ENCODE data around the gene MPZL2.
A peak's percentile ranks its signal among the peaks of the same experiment; 100 is the strongest.
"Not testable (repeated sequence)": the region's sequence is repeated elsewhere in the genome, so short reads cannot be mapped to it uniquely, and the experiment has no call there.

Gene MPZL2

DNA sequence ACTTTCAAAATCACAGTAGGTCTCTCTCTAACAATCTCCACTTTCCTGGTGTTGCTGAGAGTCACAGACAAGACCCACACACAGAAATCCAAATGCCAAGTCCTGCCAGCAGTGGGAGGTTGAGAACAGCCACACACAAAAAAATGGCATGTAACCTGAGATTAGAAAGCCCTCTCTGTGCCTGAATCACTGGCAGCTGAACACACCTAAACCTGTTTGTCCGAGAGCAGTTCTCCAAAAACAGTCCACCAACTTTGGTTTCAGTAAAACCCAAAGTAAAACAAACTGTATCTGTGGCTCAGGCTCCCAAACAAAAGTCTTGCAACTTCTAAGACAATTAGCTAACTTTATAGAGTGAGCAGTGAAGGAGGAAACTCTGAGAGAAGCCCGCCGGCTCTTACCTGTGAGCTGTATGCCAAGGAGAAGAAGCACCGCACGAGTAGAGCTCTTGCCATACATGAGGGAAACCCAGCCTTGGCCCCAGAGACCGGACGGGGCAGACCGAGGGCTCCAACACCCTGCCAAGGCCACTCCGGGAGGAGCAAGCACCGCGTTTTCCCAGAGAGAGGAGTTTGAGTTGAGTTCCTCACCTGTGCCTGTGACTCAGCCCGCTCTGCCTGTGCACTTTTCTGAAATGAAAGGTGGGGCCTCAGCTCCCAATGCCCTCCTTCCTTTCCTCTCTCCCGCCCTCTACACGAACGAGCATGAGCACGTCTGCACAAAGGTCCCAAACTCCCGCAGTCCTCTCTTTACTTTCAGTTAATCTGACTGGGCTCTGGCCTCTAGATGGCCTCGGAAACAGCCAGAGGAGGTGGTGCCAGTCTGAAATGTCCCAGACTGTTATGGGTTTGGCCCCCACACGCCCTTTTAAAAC is at the start of gene MPZL2:
MPZL2 (minus strand) TSS at position 603 of the 874 bp plus-strand sequence; CDS start at position 459, 144 bp downstream.
- DNase-seq, result peak; percentile 63
- in situ Hi-C loops (cut with HindIII; ENCODE audit: low pct_ligation_motif_present, low pct_unique_long_range_greater_than_20kb, low sequenced_read_pairs), result no loop called here

DNA sequence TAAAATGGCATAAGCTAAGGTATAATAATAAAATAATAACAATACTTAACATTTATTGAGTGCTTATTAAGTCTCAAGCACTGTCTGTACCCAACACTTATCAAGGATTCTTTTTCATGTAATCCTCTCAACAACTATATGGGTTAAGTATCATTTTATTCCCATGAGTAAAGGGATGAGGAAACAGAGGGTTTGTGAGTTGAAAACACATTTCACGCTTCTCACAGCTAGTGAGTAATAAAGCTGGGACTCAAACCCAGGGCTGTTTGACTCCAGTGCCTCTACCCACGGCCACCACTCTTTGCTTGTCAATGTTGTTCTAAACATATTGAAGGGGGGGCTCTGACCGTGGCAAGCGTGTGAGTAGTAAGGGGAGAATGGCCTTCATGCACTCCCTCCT is 49.1 kb upstream of the MPZL2 start:
- in situ Hi-C loops (cut with HindIII; ENCODE audit: low pct_ligation_motif_present, low pct_unique_long_range_greater_than_20kb, low sequenced_read_pairs), result no loop called here
- DNase-seq, result no peak

DNA sequence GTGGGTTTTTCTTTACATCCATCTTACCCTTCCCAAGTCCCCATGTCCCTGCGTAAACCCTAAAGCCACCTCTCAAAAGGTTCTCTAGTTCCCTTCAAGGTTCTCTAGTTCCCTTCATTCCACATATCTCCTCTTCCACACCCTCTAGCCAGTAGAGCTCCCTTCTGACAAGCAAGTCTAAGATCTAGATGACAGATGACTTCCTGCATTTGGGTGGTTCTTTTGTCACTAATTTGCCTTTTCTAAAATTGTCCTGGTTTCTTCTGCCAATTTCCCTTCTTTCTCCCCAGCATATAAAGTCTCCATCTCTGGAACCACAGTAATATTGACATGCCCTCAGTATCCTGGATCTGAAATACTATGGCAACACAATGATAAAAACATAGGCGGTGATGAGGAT is 48.2 kb upstream of the MPZL2 start:
- in situ Hi-C loops (cut with HindIII; ENCODE audit: low pct_ligation_motif_present, low pct_unique_long_range_greater_than_20kb, low sequenced_read_pairs), result no loop called here
- DNase-seq, result no peak

DNA sequence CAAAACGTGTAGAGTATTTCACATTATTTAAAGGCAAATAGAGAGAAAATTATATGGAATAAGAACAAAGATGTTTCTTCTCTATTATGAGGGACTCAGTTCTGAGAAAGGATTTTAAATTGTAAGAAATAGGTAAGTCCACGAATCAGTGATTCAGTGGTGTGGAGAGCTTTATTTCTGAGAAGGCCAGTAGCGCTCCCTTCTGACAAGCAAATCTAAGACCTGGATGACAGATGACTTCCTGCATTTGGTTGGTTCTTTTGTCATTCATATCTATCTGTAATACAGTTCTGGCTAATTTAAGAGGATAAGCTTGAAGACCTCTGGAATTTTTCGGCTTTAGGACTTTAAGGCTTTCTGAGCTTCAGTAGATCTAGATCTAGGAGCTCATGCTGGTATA is 47.4 kb upstream of the MPZL2 start:
- DNase-seq, result no peak
- in situ Hi-C loops (cut with HindIII; ENCODE audit: low pct_ligation_motif_present, low pct_unique_long_range_greater_than_20kb, low sequenced_read_pairs), result no loop called here

DNA sequence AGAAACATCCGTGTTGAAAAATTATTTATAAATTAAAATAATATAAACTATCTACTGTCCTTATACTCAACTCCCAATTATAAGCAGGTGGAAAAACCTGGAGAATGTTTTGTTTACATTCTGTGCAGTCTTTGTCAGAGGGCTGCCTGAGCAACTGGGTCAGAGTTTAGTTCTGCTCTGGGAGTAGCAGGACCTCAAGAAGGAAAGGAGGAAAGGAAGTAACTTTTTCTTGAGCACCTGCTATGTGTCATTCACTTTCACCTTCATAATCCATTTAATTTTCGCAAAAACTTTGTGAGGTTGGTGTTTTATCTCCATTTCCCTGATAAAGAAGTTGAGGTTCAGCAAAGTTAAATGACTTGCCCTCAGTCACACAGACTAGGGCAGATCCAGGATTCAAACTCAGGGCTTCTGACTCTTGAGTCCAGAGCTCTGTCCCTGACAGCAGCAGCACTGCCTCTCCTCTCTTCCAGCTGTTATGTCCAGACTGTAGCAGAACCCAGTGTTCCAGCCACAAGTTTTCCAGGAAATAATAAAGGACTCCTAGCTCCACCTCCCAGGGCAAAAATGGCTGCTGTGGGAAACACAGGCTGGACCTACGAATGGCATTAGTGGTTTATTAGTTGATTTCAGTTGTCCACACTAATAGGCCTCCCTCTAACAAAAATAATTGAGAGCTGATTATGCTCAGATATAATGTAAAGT is 46.8 kb upstream of the MPZL2 start:
- no peak for DNase-seq
- in situ Hi-C loops (cut with HindIII; ENCODE audit: low pct_ligation_motif_present, low pct_unique_long_range_greater_than_20kb, low sequenced_read_pairs), result no loop called here

DNA sequence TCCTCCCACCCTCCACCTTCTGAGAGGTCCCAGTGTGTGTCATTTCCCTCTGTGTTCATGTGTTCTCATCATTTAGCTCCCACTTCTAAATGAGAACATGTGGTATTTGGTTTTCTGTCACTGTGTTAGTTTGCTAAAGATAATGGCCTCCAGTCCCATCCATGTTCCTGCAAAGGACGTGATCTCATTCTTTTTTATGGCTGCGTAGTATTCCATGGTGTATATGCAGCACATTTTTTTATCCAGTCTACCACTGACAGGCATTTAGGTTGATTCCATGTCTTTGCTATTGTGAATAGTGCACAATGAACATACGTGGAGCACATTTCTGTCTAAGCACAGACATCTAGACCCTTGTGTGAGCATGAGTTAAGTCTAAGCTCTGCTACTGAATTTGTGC is 46.2 kb upstream of the MPZL2 start:
- DNase-seq, result no peak
- in situ Hi-C loops (cut with HindIII; ENCODE audit: low pct_ligation_motif_present, low pct_unique_long_range_greater_than_20kb, low sequenced_read_pairs), result no loop called here

DNA sequence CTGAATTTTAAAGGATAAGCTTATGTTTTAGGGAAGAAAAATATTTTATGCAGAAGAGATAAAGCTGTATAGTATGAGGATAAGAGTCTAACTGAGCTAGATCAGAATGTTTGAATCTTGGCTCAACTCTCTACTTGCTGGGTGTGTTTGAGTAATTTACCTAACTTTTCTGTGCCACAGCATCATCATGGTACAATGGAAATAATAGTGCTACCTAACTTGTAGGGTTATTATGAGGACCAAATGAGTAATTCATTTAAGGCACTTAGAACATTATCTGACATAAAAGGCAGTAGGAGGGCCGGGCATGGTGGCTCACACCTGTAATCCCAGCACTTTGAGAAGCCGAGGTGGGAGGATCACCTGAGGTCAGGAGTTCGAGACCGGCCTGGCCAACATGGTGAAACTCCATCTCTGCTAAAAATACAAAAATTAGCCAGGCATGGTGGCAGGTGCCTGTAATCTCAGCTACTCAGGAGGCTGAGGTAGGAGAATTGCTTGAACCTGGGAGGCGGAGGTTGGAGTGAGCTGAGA is 45.0 kb upstream of the MPZL2 start:
- in situ Hi-C loops (cut with HindIII; ENCODE audit: low pct_ligation_motif_present, low pct_unique_long_range_greater_than_20kb, low sequenced_read_pairs); DNase-seq: not testable (repeated sequence)

DNA sequence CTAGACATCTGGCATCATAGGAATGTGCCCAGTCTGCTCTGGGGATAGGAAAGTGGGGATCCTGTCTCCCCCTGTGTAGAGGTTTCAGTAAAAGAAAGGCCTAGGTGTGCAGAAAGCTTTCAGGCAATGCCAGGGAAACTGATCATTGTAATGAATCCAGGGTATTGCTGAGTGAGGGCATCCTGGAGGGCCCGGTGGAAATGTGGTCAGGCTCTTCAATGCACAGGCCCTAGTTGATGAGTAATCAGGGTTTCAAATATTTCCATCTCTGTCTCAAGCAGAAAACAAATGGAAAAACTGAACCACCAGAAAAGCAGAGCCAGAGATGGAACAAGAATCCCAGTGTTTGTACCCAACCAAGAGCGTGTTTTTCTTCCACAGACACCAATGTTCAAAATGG is 42.5 kb upstream of the MPZL2 start:
- no peak for DNase-seq
- in situ Hi-C loops (cut with HindIII; ENCODE audit: low pct_ligation_motif_present, low pct_unique_long_range_greater_than_20kb, low sequenced_read_pairs), result no loop called here

DNA sequence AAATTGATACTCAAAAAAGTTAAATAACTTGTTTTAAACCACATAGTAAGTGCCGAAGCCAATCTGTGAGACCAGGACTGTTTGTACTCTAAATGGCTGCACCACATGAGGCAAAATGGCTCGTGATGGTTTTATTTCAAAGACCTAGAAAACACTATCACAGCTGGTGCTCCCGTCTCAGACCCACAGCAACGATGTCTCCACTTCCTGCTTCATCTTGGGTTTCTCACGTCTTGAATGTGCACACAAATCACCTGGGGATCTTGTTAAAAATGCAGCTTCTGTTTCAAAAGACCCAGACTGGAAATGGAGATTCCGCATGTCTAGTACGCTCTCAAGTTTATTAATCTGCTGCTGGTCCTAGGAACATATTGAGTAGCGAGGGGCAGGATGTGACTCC is 41.6 kb upstream of the MPZL2 start:
- in situ Hi-C loops (cut with HindIII; ENCODE audit: low pct_ligation_motif_present, low pct_unique_long_range_greater_than_20kb, low sequenced_read_pairs), result no loop called here

DNA sequence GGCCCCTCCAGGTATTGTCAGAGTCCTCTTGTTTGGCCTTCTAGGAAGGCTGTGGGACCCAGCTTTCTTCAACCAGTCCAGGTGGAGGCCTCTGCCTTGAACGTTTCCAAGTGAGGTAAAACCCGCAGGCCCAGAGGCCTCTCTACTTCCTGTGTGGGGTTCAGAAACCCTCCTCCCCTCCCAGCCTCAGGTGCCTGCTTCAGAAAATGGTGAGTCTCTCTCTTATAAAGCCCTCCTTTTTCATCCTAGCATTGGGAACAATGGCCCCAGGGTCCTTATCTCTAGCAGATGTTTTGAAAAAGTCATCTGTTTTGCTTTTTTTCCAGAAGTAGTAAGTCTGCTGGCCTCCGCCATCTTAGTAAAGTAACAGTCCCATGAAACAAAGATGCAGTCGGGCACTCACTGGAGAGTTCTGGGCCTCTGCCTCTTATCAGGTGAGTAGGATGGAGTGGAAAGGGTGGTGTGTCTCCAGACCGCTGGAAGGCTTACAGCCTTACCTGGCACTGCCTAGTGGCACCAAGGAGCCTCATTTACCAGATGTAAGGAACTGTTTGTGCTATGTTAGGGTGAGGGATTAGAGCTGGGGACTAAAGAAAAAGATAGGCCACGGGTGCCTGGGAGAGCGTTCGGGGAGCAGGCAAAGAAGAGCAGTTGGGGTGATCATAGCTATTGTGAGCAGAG is 40.6 kb upstream of the MPZL2 start, which contains the start of gene CD3E:
CD3E (plus strand) TSS at position 163 of the 681 bp plus-strand sequence; CDS start at position 386, 223 bp downstream.
- in situ Hi-C loops (cut with HindIII; ENCODE audit: low pct_ligation_motif_present, low pct_unique_long_range_greater_than_20kb, low sequenced_read_pairs), result no loop called here
- no peak for DNase-seq

More for the DNA sequence above, 41.6 kb upstream of the MPZL2 start:
- no peak for DNase-seq

DNA sequence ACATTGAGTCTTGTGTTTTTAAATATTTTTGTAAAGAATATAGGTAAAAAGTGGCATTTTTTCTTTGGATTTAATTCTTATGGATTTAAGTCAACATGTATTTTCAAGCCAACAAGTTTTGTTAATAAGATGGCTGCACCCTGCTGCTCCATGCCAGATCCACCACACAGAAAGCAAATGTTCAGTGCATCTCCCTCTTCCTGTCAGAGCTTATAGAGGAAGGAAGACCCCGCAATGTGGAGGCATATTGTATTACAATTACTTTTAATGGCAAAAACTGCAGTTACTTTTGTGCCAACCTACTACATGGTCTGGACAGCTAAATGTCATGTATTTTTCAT is 40.1 kb upstream of the MPZL2 start:
- no peak for DNase-seq
- in situ Hi-C loops (cut with HindIII; ENCODE audit: low pct_ligation_motif_present, low pct_unique_long_range_greater_than_20kb, low sequenced_read_pairs), result no loop called here

DNA sequence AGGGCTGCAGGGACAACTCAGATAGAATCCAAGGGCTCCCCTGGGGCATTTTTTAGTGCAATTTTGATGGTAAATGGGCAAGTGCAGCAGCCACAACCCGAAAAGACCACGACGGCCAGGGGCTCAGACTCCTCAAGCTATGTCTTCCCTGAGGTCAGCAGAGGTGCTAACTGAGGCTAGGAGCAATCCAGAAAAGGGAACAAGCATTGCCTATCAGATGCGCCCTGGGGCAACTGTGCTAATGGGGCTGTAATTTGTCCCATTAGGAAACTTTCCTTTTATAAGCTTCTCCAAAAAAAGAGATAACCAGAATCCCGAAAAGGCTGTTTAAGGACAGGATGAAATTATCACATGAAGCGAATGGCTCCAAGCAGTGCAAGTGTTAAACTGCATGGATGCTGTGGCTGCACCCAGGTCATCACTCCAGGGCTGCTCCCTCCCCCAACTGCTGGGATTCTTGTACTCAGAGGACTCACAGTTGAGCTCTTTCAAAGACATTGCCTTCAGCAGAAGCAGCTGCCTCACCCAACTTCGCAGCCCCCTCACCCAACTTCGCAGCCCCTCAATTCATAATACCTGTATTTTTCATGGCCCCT is 37.6 kb upstream of the MPZL2 start:
- no peak for DNase-seq
- in situ Hi-C loops (cut with HindIII; ENCODE audit: low pct_ligation_motif_present, low pct_unique_long_range_greater_than_20kb, low sequenced_read_pairs), result no loop called here

DNA sequence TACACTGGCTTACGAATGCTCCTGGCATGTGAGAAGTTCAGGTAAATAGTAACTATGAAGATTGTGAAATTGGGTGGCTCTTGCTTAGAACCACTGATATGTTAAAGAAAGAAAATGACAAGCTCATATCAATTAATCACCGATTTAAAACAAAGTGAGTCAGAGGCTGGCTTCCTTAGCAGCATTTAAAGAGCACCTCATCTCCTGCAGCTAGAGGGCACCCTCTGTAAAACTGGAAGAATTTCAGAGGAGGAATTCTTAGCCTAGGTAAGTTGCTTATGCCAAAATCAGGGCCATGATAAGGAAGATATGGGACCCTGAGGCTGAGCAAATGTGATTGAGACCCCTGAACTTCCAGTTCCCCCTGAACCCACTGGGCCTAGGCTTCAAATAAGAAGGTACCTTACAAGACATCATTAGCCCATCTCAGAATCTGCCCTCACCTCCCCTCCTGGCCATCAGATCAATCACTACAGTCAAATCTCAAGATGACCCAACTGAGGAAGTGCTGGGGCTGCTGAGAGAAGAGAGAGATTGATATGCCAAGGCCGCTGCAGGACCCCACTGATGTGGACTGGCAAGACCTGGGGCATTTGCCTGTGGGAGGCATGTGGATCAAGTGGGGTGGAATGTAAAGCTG is 31.8 kb upstream of the MPZL2 start:
- peak; percentile 44 for DNase-seq
- in situ Hi-C loops (cut with HindIII; ENCODE audit: low pct_ligation_motif_present, low pct_unique_long_range_greater_than_20kb, low sequenced_read_pairs), result no loop called here

DNA sequence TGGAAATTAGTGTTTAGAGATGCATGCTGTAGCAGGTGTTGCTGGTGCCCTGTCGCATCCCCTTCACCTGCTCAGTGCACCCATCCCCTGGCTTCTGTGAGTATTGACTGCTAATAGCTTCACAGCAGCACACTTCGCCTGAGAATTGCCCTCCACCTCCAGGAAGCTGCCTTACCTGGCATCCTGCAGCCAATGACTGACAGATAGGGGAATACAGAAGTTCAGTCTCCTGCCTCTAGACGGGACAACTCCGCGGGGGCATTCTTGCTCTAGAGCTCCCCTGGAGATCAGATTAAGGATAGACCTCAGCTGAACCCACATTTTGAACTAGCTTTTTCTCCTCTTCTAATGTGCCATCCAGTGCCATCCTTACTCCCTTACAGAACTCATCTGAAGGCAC is 31.1 kb upstream of the MPZL2 start:
- no peak for DNase-seq
- in situ Hi-C loops (cut with HindIII; ENCODE audit: low pct_ligation_motif_present, low pct_unique_long_range_greater_than_20kb, low sequenced_read_pairs), result no loop called here

DNA sequence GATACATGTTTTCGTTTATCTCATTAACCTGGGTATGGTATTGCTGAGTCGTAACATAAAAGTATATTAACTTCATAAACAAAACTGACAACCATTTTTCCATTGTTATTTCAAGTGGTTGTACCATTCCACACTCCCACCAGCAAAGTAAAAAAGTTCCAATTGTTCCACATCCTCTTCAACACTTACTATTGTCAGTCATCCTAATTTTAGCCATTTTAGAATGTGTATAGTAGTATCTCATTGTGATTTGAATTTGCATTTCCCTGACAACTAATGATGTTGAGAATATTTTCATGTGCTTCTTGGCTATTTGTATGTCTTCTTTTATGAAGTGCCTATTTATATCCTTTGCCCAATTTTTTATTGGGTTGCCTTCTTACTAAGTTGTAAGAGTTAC is 30.0 kb upstream of the MPZL2 start:
- in situ Hi-C loops (cut with HindIII; ENCODE audit: low pct_ligation_motif_present, low pct_unique_long_range_greater_than_20kb, low sequenced_read_pairs), result no loop called here
- DNase-seq, result no peak

DNA sequence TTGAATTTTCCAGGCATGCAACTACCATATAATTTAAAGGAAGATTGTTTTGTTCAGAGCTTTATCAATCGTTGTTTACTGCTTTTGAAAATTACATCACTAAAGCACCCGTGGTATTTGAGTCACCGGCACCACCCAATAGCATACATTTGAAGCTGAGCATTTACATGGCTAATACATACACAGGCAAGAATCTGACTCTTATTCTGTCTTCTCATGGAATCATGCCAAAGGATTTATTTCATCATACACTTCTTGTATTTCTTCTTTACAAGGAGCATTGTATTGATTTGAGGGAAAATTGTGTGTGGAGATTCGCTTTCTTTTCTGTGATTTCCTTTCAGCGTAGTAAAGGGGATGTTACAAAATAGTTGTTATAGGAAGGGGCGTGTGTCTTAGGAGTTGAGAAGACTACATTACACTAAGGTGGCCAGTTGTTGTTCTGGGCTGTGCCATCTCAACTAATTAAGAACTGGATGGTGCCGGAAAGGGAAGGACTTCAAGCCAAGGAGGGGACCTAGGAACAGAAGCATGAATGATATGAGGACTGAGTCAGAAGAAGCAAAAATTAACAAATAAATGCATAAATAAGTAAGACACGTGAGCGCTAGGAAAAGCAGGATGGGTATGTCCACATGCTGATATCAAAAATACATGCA is 27.5 kb upstream of the MPZL2 start:
- in situ Hi-C loops (cut with HindIII; ENCODE audit: low pct_ligation_motif_present, low pct_unique_long_range_greater_than_20kb, low sequenced_read_pairs), result no loop called here
- DNase-seq, result no peak

DNA sequence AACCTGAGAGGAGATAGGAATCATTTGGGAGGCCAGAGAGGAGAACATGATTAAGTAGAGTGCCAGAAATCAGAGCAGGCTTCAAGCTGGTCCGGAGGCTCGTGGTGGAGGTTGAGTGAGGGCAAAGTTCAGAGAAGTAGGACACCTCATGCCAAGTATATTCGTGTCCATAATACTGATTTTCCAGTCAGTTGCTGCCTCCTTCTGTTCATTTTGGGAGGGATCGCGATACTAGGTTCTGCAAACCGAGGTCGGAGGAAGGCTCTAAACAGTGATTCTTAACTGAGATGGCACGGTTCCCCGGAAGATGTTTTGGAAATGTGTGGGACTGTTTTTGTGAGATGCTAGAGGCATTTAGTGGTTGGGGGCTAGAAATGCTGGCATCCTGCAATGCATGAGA is 26.8 kb upstream of the MPZL2 start:
- peak; percentile 57 for DNase-seq
- in situ Hi-C loops (cut with HindIII; ENCODE audit: low pct_ligation_motif_present, low pct_unique_long_range_greater_than_20kb, low sequenced_read_pairs), result no loop called here

DNA sequence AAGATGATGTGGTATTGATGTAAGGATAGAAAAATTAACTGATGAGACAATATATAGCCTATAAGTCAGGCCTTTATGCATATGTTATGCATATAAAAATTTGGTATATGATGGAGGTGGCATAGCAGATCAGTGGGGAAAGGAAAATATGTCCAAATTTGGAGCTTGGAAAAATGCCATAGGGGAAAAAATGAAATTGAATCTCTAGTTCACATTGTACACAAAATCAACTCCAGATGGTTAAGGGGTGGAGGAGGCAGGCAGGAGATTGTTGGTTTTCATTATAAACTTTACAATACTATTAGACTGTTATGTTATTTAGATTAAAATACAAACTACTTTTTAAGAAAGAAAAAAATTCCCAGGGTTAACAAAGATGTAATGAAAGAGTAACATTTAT is 25.3 kb upstream of the MPZL2 start:
- in situ Hi-C loops (cut with HindIII; ENCODE audit: low pct_ligation_motif_present, low pct_unique_long_range_greater_than_20kb, low sequenced_read_pairs), result no loop called here
- no peak for DNase-seq
